Activated T-helper 1 cell treated with anti-CD3 and anti-CD28 coated beads, Interleukin-12 subunit alpha, Interleukin-12 subunit beta, Interleukin-2, Interleukin-4 antibody, amounts not matched to agents 30 ng/mL and 10 ng/mL and 1 ng/mL, durations not matched to agents 14 hours and 24 hours and 36 hours (primary cell): ENCODE results near the gene MAP4K3. TPM values are rescaled to one million over a fixed set of nuclear protein-coding genes. Genes with fewer than 3 reads are reported as not detected.

ENCODE experiments used
- DNase-seq: peaks from one replicate; pipeline ENCODE4 v3.0.0; 2021; ENCODE audit warnings: low spot score
- H3K27ac Mint-ChIP-seq: one replicate; pipeline ENCODE4 v1.8.0; 2021; ENCODE audit warnings: mild to moderate bottlenecking, mixed read lengths
- H3K27me3 Mint-ChIP-seq: one replicate; pipeline ENCODE4 v1.8.0; 2022; ENCODE audit warnings: mild to moderate bottlenecking, moderate library complexity, mixed read lengths; ENCODE audit not compliant: insufficient read depth
- H3K36me3 Mint-ChIP-seq: one replicate; pipeline ENCODE4 v1.8.0; 2021; ENCODE audit warnings: low read depth, mixed read lengths
- H3K4me1 Mint-ChIP-seq: one replicate; pipeline ENCODE4 v1.8.0; 2021; ENCODE audit warnings: low read depth, mixed read lengths
- H3K4me3 Mint-ChIP-seq: one replicate; pipeline ENCODE4 v1.8.0; 2021; ENCODE audit warnings: mild to moderate bottlenecking, moderate library complexity, mixed read lengths
- H3K9me3 Mint-ChIP-seq: one replicate; pipeline ENCODE4 v1.8.0; 2021; ENCODE audit warnings: mixed read lengths
- intact Hi-C: fragments of 100-400 bp; cut with micrococcal nuclease; formaldehyde crosslinking; loops from one replicate; pipeline ENCODE4 v1.15.1; 2024
- total RNA-seq: library from RNA; stranded (reverse); gene quantifications from 2 replicates; pipeline ENCODE4 v1.2.3, GENCODE V29; 2022

Gene MAP4K3
- 15.7 and 24.1 TPM in 2 replicates for total RNA-seq

DNA sequence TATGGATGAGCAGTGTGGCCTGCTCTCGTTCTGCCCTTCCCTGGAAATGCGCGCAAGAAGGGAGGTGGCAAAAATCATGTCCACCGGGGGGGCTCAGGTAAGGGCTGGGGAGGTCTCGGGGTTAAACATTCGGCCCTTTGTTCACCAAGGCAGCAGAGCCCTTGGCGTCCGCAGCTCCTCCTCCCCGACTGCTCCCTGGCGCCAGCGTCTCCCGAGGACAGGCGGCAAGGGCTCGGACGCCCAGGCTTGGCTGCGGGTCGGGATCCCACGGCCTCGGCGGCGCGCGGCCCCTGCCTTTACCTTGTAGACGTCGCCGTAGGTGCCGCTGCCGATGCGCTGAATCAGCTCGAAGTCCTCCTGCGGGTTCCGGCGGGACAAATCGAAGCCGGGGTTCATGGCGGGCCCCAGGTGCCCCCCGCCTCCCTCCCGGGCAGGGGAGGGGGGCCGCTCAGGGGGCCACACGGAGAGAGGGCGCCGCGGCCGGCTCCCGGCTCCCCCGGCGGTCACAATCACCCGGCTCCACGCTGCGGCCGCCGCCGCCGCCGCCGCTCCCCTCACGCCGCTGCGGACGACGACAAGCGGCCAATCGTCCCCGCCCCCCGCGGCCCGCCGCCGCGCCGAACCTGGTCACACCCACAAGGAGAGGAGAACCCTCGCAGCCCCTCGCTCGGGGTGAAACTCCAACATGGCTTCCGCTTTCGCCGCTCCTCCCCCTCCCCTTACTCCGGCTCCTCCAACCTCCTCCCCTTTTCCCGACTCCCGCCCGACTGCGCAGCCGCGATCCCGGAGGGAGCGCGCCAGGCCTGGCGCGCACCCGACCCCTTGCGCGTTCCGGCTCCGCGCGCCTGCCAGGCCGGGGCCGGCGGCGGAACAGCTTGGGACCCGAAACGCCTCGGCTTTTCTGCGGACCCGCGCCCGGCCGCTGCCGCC is at the start of gene MAP4K3:
Gene MAP4K3 (minus strand): TSS at position 694 of the 930 bp plus-strand sequence. CDS start 298 bp downstream, at position 396.
- Mint-ChIP-seq H3K4me3 (peak within 1 kb of the TSS; percentile 96), H3K27me3 (no peaks in the 10 kb centered on the region), H3K36me3 (peaks cover 8% of the 10 kb centered on the region), H3K4me1 (peaks cover 51% of the 10 kb centered on the region), H3K27ac (peak within 1 kb of the TSS; percentile 86), H3K9me3 (no peaks in the 10 kb centered on the region)
- intact Hi-C loops, result loop anchor here (1.0 to 5.0 kb wide), 7 partner anchors 10 to 342 kb away; partner anchors contain the start of genes SOS1 and THUMPD2
- peak; percentile 65 for DNase-seq

DNA sequence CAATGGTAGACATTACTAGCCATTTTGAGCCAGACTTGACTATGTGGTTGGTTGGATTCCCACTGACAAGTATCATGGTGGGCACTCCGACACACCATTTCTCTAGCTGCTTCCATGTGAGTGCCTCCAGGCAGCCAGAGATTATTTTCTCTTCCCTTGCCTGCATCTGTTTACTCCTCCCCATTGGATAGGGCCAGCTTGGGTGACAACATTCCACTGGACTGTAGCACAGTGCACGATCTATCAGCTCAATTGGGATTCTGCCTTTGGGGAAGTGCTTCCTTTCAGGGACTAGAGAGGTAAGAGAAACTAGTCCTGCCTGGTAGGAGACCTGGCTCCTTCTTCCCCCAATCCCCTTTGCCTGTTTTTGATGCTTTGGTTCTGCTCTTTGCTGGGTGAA is 49.0 kb upstream of the MAP4K3 start:
- DNase-seq, result no peak
- Mint-ChIP-seq H3K27me3 (peaks cover 23% of the 10 kb centered on the region), H3K27ac (no peak overlapping the region), H3K9me3 (peaks cover 6% of the 10 kb centered on the region), H3K4me3 (no peak overlapping the region), H3K36me3 (peaks cover 2% of the 10 kb centered on the region), H3K4me1 (no peaks in the 10 kb centered on the region)
- intact Hi-C loops, result no loop called here

DNA sequence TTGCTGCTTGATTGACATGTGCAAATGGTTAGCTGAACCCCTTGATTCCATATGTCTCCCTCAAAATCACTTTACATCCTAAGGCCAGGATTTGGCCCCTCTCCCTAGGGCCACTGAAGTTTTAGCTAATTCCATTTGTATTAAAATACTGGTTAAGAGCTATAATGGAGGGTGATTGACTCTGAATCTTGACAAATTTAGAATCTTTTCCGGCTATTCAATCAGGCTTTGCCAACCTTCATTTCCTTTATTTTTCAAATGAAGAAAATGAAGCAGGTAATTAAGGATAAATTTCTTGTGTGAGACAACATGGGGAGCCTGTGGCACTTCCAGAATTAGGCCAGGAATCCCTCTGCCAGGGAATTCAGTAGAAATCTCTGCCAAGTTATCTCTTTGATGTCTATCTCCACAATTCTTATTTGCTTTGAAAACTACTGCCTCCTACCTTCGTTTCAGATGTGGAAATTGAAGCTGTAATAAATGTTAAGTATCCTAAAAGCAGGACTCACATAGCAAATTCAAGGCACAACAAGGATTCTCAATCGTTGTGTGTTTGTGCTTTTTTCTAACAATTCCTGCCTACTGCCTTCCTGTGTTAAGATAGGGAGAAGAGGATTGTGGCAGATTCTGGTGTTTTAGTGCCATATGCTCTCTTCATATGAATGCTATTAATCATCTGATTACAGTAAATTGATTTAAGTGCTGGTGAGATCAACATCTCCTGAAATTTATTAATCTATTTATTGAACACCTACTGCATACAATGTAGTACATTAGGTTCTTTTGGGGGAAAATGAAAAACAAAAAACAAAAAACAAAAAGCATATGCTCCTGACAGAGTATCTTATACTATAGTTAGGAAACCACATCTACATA is 47.8 kb upstream of the MAP4K3 start:
- H3K36me3 Mint-ChIP-seq, result no peaks in the 10 kb centered on the region
- intact Hi-C loops, result no loop called here
- peaks cover 23% of the 10 kb centered on the region for H3K27me3 Mint-ChIP-seq
- DNase-seq, result no peak
- H3K27ac Mint-ChIP-seq, result no peak overlapping the region
- peaks cover 3% of the 10 kb centered on the region for H3K9me3 Mint-ChIP-seq
- H3K4me3 Mint-ChIP-seq, result no peak overlapping the region
- H3K4me1 Mint-ChIP-seq, result no peaks in the 10 kb centered on the region

DNA sequence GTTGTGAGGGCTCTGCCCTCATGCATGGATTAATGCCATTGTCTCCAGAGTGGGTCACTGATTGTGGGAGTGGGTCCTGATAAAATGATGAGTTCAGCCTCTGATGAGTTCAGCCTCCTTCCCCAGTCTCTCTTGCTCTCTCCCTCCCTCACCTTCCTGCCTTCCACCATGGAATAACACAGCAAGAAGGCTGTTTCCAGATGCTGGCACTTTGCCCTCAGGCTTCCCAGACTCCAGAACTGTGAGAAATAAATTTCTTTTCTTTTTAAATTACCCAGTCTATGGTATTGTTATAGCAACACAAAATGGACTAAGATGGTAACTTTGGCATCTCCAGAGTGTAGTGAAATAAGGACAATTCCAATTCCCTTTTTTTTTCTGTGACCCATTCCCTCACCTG is 47.1 kb upstream of the MAP4K3 start:
- H3K4me3 Mint-ChIP-seq, result no peak overlapping the region
- H3K36me3 Mint-ChIP-seq, result no peaks in the 10 kb centered on the region
- H3K4me1 Mint-ChIP-seq, result no peaks in the 10 kb centered on the region

DNA sequence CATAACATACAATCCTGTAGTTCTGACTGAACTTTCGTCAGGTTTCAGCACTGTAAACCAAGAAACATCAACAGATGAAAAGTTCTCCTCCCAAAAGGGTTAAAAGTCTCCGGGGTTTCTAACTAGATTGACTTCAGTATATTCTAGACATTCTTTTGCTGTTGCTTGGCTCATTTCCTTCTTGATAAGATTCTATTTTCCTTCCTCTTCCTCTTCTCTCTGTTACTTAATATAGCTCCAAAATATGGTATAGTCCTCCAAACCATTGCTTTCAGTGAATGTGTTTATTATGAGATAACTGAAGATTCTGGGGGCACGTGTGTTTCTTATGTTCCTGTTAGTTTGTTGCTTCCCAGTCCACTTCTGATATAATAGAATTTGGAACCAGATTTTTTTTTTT is 46.4 kb upstream of the MAP4K3 start:
- Mint-ChIP-seq H3K36me3 (no peaks in the 10 kb centered on the region), H3K9me3 (no peaks in the 10 kb centered on the region), H3K27ac (no peak overlapping the region), H3K4me3 (no peak overlapping the region), H3K27me3 (peaks cover 23% of the 10 kb centered on the region), H3K4me1 (no peaks in the 10 kb centered on the region)
- intact Hi-C loops, result no loop called here
- DNase-seq, result no peak

More for the DNA sequence above, 47.1 kb upstream of the MAP4K3 start:
- H3K27me3 Mint-ChIP-seq, result peaks cover 23% of the 10 kb centered on the region
- H3K27ac Mint-ChIP-seq, result no peak overlapping the region
- intact Hi-C loops, result no loop called here
- H3K9me3 Mint-ChIP-seq, result peaks cover 2% of the 10 kb centered on the region
- no peak for DNase-seq

DNA sequence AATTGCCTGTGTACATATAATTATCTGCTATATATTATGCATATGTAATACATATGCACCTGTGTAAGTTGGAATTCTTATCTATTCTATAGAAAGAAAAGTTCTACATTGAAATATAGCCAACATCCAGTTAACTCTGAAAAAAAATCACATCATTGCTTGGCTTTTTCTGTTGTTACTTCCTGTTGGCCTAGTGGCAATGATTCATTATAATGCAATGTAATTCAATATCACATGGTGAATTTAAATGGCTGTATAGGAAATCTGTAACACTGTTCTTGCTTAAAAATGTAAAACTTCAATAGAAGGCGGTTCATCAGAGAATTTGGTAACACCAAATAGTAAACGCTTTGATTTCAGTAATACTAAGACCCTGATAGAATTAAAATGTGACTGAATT is 44.5 kb upstream of the MAP4K3 start:
- intact Hi-C loops, result no loop called here
- Mint-ChIP-seq H3K27me3 (peaks cover 17% of the 10 kb centered on the region), H3K27ac (no peak overlapping the region), H3K9me3 (peaks cover 13% of the 10 kb centered on the region), H3K4me1 (peaks cover 2% of the 10 kb centered on the region), H3K4me3 (no peak overlapping the region), H3K36me3 (peaks cover 1% of the 10 kb centered on the region)
- no peak for DNase-seq

DNA sequence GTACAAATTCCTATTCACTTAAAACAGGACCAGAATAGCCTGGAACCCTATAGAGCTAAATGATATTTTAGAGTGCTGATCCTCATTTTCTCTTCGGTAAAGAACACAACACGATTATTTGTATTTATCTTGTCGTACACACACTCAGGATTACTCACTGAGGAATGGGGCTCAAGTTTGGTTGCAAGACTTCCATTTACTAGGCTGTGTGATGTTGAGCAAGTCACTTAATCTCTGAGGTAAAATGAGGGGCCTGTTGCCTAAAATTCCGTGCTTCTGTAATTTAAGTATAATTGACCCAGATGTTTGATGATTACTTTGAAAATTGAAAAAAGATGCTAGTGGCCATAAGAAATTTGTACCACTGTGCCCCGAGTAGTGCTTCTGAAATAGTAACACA is 42.6 kb upstream of the MAP4K3 start:
- peaks cover 6% of the 10 kb centered on the region for H3K27me3 Mint-ChIP-seq
- H3K4me3 Mint-ChIP-seq, result no peak overlapping the region
- intact Hi-C loops, result no loop called here

DNA sequence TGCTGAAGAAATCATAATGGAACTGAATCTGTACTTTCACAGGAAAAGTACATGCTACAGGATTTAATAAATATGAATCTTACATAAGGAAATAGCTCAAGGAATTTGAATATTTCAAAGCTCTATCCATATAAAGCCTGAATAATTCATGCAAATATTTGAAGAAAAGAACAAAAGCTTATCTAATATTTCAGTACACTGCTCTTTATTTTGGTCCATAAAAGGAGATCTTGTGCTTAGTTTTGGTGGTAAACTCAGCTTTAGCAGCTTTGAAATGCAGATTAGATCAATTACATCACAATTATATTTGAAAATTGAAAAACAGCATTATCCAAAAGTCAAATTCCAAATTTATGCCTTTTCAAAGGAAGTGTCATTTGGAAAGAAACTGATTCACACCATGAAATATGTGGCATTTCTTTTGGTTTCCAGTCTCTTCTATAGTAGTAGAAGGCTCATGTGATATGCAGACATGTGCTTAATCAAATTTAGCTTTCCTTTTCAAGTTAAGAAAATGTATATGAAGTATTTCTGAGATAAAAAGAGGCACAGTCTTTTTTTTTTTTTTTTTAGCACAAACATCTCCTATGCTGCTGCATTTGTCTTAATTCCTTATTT is 42.1 kb upstream of the MAP4K3 start:
- intact Hi-C loops, result no loop called here
- H3K36me3 Mint-ChIP-seq, result peaks cover 1% of the 10 kb centered on the region
- peaks cover 6% of the 10 kb centered on the region for H3K27me3 Mint-ChIP-seq
- H3K9me3 Mint-ChIP-seq, result peaks cover 13% of the 10 kb centered on the region
- peaks cover 6% of the 10 kb centered on the region for H3K4me1 Mint-ChIP-seq
- H3K4me3 Mint-ChIP-seq, result no peak overlapping the region
- no peak overlapping the region for H3K27ac Mint-ChIP-seq
- DNase-seq, result no peak

More for the DNA sequence above, 42.6 kb upstream of the MAP4K3 start:
- H3K36me3 Mint-ChIP-seq, result peaks cover 1% of the 10 kb centered on the region
- H3K9me3 Mint-ChIP-seq, result peaks cover 13% of the 10 kb centered on the region
- peaks cover 6% of the 10 kb centered on the region for H3K4me1 Mint-ChIP-seq
- H3K27ac Mint-ChIP-seq, result no peak overlapping the region
- no peak for DNase-seq

DNA sequence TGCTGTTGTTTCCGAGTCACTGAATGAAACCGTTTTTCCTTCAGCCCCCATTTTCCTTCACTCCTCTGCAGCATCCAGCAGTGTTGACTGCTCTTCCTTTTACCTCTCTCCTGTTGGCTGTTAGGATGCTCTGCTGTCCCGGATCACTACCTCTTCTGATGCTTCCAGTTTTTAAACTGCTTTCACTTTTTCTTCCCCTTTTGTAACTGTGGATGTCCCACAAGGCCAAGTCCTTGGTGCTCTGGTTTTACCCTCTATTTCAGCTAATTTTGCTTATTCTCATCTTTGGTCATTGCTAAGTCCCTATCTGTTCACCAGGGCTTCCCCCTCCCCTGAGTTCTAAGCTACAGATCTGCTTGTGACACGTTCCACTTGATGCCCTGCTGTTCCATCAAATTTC is 39.4 kb upstream of the MAP4K3 start:
- no peak overlapping the region for H3K27ac Mint-ChIP-seq
- H3K4me1 Mint-ChIP-seq, result peaks cover 6% of the 10 kb centered on the region
- peaks cover 13% of the 10 kb centered on the region for H3K9me3 Mint-ChIP-seq
- H3K27me3 Mint-ChIP-seq, result no peaks in the 10 kb centered on the region
- peaks cover 1% of the 10 kb centered on the region for H3K36me3 Mint-ChIP-seq
- intact Hi-C loops, result no loop called here
- DNase-seq, result no peak
- no peak overlapping the region for H3K4me3 Mint-ChIP-seq

DNA sequence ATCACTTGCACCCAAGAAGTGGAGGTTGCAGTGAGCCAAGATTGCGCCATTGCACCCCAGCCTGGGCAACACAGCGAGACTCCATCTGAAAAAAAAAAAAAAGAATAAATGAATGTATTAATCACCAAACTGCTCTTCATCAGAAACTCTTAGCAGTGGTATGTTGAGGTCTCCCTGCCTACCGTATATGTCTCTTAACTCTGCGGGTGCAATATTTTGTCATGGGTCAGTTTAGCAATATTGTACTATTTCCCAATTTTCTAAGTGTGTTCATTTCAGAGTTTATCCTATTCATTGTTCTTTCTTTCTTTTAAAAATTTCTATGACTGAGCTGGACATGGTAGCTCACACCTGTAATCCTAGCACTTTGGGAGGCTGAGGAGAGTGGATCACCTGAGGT is 37.9 kb upstream of the MAP4K3 start:
- Mint-ChIP-seq H3K4me3 (no peak overlapping the region), H3K27ac (no peak overlapping the region), H3K4me1 (peaks cover 6% of the 10 kb centered on the region), H3K9me3 (peaks cover 13% of the 10 kb centered on the region), H3K36me3 (peaks cover 1% of the 10 kb centered on the region), H3K27me3 (no peaks in the 10 kb centered on the region)
- intact Hi-C loops, result no loop called here
- no peak for DNase-seq

DNA sequence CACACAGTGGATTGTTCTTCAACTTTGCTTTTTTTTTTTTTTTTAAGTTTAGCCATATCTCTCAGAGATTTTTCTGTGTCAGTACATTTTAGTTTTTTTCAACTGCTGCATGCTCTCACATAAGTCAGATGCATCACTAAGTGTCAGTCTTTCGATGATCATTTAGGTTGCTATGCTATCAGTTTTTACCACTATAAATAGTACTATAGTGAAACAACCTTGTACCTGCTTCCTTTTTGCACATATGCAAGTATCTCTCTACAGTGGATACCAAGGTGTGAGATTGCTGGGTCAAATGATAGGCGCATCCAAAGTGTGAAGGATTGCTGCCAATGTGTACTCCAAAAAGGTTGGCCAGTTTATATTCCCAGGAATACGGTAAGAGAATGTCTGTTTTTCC is 33.5 kb upstream of the MAP4K3 start:
- no peak overlapping the region for H3K4me3 Mint-ChIP-seq
- intact Hi-C loops, result no loop called here
- peaks cover 12% of the 10 kb centered on the region for H3K4me1 Mint-ChIP-seq
- no peaks in the 10 kb centered on the region for H3K36me3 Mint-ChIP-seq
- H3K27me3 Mint-ChIP-seq, result peaks cover 4% of the 10 kb centered on the region
- no peaks in the 10 kb centered on the region for H3K9me3 Mint-ChIP-seq
- H3K27ac Mint-ChIP-seq, result no peak overlapping the region
- DNase-seq, result no peak

DNA sequence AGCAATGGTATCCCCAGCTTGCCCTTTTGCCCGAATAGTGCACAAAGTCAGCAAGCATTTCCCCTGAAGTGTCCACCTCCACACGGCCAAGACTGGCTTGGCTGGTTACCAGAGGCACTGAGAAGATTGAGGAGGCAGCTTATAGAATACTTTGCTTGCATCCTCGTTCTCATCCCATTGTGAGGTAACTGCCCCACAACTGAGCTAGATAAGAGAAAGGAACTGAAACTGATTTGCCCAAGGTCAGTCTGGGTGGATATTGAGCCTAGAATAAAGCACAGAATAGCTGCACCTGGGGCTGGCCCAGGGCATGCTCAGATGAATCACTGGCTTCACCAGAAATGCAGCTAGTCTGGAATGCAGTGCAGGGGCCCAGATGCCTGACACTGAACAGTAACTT is 32.7 kb upstream of the MAP4K3 start:
- no peak overlapping the region for H3K27ac Mint-ChIP-seq
- peaks cover 6% of the 10 kb centered on the region for H3K27me3 Mint-ChIP-seq
- H3K4me3 Mint-ChIP-seq, result no peak overlapping the region
- DNase-seq, result no peak
- H3K4me1 Mint-ChIP-seq, result peaks cover 12% of the 10 kb centered on the region
- intact Hi-C loops, result no loop called here
- H3K36me3 Mint-ChIP-seq, result no peaks in the 10 kb centered on the region
- no peaks in the 10 kb centered on the region for H3K9me3 Mint-ChIP-seq
